HG03442 (cell line): ENCODE results near the gene CLIP1.
"Not testable (repeated sequence)": the region's sequence is repeated elsewhere in the genome, so short reads cannot be mapped to it uniquely, and the experiment has no call there.

Experiments used
- ATAC-seq: cut with Tn5 transposase; IDR thresholded peaks from one replicate; pipeline ENCODE4 v1.9.1; 2021; ENCODE audit warnings: mild to moderate bottlenecking, moderate library complexity; ENCODE audit not compliant: unreplicated experiment

The CLIP1 gene

DNA sequence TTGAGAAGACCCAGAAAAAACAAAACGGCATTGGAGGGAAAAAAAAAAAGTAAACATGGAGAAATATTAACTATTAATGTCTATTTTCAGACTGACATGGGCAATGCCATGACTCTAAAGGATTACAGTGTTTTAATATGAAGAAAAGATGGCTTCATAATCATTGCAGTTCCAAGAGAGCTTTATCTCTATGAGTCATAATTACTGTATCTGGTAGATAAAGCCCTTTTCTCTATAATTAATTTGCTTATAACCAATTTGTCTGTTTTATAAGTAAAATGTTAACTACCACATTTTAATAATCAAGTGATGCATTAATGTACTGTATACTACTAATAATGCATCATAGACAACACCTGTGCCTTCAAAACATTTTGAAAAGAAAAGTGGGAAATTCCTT is 59.7 kb downstream of the CLIP1 start:
- ATAC-seq, result no peak

- not testable (repeated sequence) for ATAC-seq
Observed at GRCh38 chr12:122358403-122358802, 64.1 kb downstream of the CLIP1 start.

DNA sequence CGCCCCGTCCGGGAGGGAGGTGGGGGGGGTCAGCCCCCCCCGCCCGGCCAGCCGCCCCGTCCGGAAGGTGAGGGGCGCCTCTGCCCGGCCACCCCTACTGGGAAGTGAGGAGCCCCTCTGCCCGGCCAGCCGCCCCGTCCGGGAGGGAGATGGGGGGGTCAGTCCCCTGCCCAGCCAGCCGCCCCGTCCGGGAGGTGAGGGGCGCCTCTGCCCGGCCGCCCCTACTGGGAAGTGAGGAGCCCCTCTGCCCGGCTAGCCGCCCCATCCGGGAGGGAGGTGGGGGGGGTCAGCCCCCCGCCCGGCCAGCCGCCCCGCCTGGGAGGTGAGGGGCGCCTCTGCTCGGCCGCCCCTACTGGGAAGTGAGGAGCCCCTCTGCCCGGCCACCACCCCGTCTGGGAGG is 64.9 kb downstream of the CLIP1 start:
- ATAC-seq, result not testable (repeated sequence)

- not testable (repeated sequence) for ATAC-seq
Observed at GRCh38 chr12:122356991-122357390, 65.5 kb downstream of the CLIP1 start.

GRCh38 chr12:122356192-122356635 is 66.3 kb downstream of the CLIP1 start:
- ATAC-seq, result no peak

GRCh38 chr12:122355706-122356105 is 66.8 kb downstream of the CLIP1 start:
- ATAC-seq, result no peak

DNA sequence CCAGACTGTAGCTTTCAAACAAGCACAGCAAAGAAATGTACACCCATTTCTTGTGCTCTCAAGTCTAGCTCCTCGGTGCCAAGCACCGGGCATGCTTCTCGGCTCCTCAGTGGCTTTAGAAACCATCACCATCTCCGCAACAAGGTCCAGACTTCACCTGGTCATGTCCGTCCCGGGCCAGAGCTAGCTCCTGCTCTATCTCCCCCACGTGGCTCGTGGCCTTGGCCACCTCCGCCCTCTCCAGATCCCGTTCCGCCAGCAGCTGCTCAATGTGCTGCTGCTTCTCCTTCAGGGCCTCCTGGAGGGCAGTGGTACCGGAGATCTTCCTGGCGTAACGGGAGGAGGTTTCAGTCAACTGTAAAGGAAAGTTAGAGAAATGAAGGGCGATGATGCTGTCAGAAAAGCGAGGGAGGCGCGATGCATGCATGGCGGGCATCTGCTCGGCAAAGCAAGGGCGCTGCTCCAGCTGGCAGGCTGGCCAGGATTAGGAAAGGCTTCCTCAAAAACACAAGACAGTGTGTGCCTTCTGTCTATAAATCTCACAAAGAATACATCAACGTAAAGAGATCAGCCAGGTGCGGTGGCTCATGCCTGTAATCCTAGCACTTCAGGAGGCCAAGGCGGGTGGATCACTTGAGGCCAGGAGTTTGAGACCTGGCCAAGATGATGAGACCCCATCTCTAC is 67.4 kb downstream of the CLIP1 start:
- ATAC-seq, result no peak

DNA sequence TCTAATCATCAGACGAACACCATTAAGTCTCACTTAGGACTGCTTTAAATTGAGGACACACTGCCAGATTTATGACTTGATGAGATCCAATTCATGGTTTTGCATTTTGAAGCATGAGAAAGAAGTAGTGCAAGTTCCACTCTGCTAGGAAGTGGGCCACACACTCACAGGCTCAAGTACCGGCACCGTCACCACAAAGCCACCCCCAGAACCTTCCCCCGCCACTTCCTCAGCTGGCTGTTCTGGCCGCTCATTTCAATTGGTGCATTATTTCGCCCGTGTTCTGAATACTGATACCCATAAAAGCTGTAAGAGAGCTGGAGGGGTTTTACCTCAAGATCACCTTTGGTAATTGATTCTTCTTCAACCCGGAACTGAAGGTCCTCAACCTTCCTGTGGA is 70.1 kb downstream of the CLIP1 start:
- ATAC-seq, result no peak

DNA sequence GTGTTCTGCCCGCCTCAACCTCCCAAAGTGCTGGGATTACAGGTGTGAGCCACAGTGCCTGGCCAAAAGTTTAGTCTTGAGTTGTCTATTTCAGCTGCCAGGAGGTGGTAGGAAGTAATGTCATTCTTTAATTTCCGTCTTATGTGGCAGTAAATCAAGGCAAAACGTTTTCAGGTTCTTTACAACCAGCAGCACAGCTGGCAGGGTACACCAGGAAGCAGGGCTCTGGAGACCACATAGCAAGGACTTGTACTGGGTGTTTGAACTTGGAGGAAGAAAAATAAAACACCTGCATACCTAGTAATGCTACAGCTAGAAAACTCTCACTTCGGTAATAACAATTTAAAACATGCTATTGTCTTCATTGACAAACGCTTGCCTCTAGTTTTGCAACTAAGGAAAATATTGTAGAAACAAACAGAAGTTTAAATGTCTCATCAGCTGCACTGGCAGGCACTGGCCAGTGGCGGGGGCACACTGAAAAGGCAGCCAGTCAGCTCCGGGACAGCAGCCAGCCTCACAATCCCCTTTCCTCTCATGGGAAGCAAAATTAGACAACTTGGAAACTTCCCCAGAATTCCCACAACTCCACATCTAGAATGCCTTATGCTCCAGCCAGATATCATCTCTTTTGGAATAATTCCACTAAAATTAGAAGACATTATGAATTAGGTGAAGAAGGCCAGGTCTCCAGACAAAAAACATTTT is 72.2 kb downstream of the CLIP1 start:
- ATAC-seq, result no peak

DNA sequence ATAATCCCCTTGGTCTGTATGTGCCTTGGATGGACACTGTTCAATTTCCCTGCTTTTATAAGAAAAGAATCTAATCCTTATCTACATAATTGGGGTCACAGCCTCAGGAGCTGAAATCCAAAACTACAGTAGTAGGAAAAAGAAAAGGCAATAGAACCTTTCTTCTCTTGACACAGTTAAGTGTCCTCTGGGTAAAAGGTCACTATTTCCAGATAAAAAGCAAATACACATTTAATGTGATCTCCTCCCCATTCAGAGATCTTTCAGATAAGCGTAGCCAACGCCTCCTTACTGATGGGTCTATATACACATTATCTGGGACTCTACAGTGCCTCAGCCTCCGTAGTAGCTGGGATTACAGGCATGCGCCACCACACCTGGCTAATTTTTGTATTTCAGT is 73.4 kb downstream of the CLIP1 start:
- no peak for ATAC-seq

DNA sequence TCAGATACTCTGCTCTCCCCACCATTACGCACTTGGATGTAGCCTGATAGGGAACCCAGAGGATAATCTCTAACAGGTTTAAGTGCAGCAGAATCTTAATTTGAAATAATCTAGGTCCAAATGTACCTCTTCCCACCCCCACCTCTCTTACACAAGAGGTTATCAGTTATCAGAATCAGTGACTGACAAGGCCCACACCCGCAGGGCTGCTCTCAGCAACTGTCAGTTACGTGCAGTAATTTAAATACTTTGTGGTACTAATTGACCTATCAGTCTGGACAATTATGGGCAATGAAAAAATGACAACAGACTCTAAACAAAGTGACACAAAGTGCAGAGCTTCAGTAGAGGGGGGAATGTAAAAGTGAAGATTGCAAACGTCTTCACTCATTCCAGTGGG is 74.0 kb downstream of the CLIP1 start:
- no peak for ATAC-seq

GRCh38 chr12:122346054-122346453 is 76.4 kb downstream of the CLIP1 start:
- no peak for ATAC-seq

GRCh38 chr12:122345042-122345441 is 77.4 kb downstream of the CLIP1 start:
- no peak for ATAC-seq

GRCh38 chr12:122336015-122336946 is 86.2 kb downstream of the CLIP1 start:
- no peak for ATAC-seq

GRCh38 chr12:122333142-122334087 is 89.1 kb downstream of the CLIP1 start:
- no peak for ATAC-seq

- no peak for ATAC-seq
Observed at GRCh38 chr12:122327494-122328385, 94.7 kb downstream of the CLIP1 start.

DNA sequence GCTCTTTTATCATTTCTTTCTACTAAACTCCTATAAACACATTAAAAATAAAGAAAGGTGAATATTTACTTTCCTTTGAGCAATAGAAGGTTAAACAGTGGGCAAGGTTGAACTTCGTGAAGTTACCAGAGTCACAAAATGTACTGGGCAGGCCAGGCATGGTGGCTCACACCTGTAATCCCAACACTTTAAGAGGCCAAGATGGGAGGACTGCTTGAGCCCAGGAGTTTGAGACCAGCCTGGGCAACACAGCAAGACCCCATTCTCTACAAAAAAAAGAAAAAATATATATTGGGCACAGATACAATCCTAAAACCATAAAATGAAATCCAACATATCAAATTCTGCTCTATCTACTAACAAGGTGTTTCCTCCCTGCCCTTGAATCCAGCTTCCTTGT is 95.5 kb downstream of the CLIP1 start:
- ATAC-seq, result no peak

GRCh38 chr12:122326586-122326985 is 95.9 kb downstream of the CLIP1 start:
- no peak for ATAC-seq

- ATAC-seq, result no peak
Observed at GRCh38 chr12:122323311-122324019, 99.0 kb downstream of the CLIP1 start.
